Activated T-helper 1 cell treated with anti-CD3 and anti-CD28 coated beads, Interleukin-12 subunit alpha, Interleukin-12 subunit beta, Interleukin-2, Interleukin-4 antibody, amounts not matched to agents 30 ng/mL and 10 ng/mL and 1 ng/mL, durations not matched to agents 14 hours and 24 hours and 36 hours (primary cell): ENCODE results near the gene SLC25A2. TPM values are rescaled to one million over a fixed set of nuclear protein-coding genes. Genes with fewer than 3 reads are reported as not detected.
"Not testable (repeated sequence)": the region's sequence is repeated elsewhere in the genome, so short reads cannot be mapped to it uniquely, and the experiment has no call there.

ENCODE experiments used
- DNase-seq: peaks from one replicate; pipeline ENCODE4 v3.0.0; 2021; ENCODE audit warnings: low spot score
- H3K27ac Mint-ChIP-seq: one replicate; pipeline ENCODE4 v1.8.0; 2021; ENCODE audit warnings: mild to moderate bottlenecking, mixed read lengths
- H3K27me3 Mint-ChIP-seq: one replicate; pipeline ENCODE4 v1.8.0; 2022; ENCODE audit warnings: mild to moderate bottlenecking, moderate library complexity, mixed read lengths; ENCODE audit not compliant: insufficient read depth
- H3K36me3 Mint-ChIP-seq: one replicate; pipeline ENCODE4 v1.8.0; 2021; ENCODE audit warnings: low read depth, mixed read lengths
- H3K4me1 Mint-ChIP-seq: one replicate; pipeline ENCODE4 v1.8.0; 2021; ENCODE audit warnings: low read depth, mixed read lengths
- H3K4me3 Mint-ChIP-seq: one replicate; pipeline ENCODE4 v1.8.0; 2021; ENCODE audit warnings: mild to moderate bottlenecking, moderate library complexity, mixed read lengths
- H3K9me3 Mint-ChIP-seq: one replicate; pipeline ENCODE4 v1.8.0; 2021; ENCODE audit warnings: mixed read lengths
- intact Hi-C: fragments of 100-400 bp; cut with micrococcal nuclease; formaldehyde crosslinking; loops from one replicate; pipeline ENCODE4 v1.15.1; 2024
- total RNA-seq: library from RNA; stranded (reverse); gene quantifications from 2 replicates; pipeline ENCODE4 v1.2.3, GENCODE V29; 2022

The SLC25A2 gene
- total RNA-seq, 1 donor from 2014 or later: 0.57 TPM

DNA sequence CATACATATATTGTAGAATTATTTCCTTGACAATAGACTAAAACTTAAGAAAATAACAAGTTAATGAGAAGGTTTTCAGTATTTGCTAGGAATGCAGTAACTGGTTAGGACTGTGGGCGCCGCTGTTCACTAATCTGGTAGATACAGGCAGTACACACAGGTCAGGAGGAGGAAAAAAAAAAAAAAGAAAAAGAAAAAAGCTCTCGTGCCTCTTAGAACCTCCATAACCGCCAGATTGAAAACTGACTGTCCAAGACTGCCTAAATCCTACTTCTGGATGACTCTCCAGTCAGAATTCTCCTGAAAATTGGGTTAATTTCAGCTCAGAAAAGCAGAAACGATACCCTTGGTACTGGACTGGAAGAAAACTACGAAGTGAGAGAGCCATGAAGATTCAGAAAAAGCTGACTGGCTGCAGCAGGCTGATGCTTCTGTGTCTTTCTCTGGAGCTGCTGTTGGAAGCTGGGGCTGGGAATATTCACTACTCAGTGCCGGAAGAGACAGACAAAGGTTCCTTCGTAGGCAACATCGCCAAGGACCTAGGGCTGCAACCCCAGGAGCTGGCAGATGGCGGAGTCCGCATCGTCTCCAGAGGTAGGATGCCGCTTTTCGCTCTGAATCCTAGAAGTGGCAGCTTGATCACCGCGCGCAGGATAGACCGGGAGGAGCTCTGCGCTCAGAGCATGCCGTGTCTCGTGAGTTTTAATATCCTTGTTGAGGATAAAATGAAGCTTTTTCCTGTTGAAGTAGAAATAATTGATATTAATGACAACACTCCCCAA, 26.6 kb upstream of the SLC25A2 start, which contains the start of gene PCDHGA1:
Gene PCDHGA1 (plus strand): TSS at position 216 of the 782 bp plus-strand sequence.
- peak within 1 kb of the TSS; percentile 22 for H3K4me3 Mint-ChIP-seq
- H3K27ac Mint-ChIP-seq: no peak within 1 kb of the TSS
- peaks cover 11% of the 10 kb centered on the region for H3K4me1 Mint-ChIP-seq
- peaks cover 23% of the 10 kb centered on the region for H3K27me3 Mint-ChIP-seq
- no peak for DNase-seq
- peaks cover 6% of the 10 kb centered on the region for H3K36me3 Mint-ChIP-seq
- peaks cover 25% of the 10 kb centered on the region for H3K9me3 Mint-ChIP-seq
- intact Hi-C loops: no loop called here

DNA sequence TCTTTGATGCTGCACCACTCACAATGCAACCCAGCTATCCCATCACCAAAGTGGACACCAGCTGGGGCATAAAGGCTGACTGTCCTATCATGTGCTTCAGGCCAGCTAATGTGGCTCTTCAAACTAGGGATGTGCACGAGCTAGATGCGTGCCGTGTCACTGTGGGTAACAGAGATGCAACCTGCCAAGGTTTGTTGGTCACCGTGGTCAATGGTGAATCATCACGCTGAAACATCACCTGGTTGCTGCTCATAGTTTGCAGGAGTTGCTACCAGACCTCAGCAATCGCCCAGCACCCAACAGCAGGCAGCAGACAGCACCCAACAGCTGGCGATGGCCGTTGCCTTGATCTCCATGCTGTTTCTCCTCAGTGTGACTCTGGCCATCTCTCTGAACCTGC, 24.4 kb upstream of the SLC25A2 start:
- intact Hi-C loops: loop anchor here (10.0 kb wide), 1 partner anchor 1213 kb away; the partner anchor contains the start of gene PURA
- Mint-ChIP-seq H3K27ac (no peak overlapping the region), H3K4me1 (peaks cover 11% of the 10 kb centered on the region), H3K36me3 (peaks cover 4% of the 10 kb centered on the region), H3K27me3 (peaks cover 12% of the 10 kb centered on the region), H3K4me3 (no peak overlapping the region), H3K9me3 (peaks cover 14% of the 10 kb centered on the region)
- no peak for DNase-seq

DNA sequence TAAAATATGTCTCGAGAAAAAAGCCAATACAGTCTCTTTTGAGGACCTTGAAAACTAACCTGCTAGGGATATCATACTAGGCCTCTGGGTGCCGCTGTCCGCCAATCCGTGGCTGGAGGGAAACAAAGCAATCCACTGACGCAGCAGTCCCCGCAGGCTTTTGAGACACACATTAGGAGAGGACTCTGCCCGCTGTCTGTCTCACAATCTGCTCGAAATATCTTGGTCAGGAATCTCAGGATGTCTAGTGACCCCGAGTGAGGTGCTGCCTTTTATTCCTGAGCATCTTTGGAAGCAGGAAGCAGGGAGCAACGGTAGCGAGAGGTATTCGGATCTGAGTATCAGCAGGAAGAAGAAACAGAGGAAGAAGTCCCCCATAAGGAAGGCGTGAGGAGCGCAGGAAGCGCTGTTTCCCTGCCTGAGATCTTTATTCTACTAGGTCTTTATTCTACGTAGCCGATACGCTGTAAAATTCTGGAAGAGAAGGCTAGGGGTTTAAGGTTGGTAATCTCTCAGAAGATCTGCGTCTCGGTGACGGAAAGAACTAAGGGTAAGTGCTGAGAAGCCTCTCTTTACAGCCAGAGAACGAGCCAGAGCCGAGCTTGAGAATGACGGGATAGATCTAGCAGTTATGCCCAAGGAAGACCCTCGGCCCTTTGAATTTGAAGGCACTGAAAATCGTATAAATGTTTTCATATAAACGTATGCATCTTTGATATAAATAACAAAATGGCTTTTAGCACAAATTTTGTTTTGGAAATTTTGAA, 22.4 kb upstream of the SLC25A2 start:
- Mint-ChIP-seq H3K4me3 (peak overlapping the region; percentile 98), H3K27me3 (peaks cover 12% of the 10 kb centered on the region), H3K27ac (peak overlapping the region; percentile 83), H3K9me3 (peaks cover 18% of the 10 kb centered on the region), H3K36me3 (peaks cover 10% of the 10 kb centered on the region), H3K4me1 (peaks cover 16% of the 10 kb centered on the region)
- DNase-seq: peak; percentile 59
- intact Hi-C loops: loop anchor here (1.0 to 10.0 kb wide), 5 partner anchors 87 to 1211 kb away; partner anchors contain the start of genes PCDHGA10 and PURA

- no peak for DNase-seq
- Mint-ChIP-seq H3K4me1 (peaks cover 42% of the 10 kb centered on the region), H3K4me3 (peak overlapping the region; percentile 51), H3K27me3 (no peaks in the 10 kb centered on the region), H3K36me3 (peaks cover 41% of the 10 kb centered on the region), H3K27ac (no peak overlapping the region), H3K9me3 (peaks cover 47% of the 10 kb centered on the region)
- intact Hi-C loops: loop anchor here (5.0 to 10.0 kb wide), 2 partner anchors 315 to 1207 kb away; partner anchors contain the start of genes HDAC3, PURA and RELL2
Measured at GRCh38 chr5:141322261-141322660, 18.4 kb upstream of the SLC25A2 start.

DNA sequence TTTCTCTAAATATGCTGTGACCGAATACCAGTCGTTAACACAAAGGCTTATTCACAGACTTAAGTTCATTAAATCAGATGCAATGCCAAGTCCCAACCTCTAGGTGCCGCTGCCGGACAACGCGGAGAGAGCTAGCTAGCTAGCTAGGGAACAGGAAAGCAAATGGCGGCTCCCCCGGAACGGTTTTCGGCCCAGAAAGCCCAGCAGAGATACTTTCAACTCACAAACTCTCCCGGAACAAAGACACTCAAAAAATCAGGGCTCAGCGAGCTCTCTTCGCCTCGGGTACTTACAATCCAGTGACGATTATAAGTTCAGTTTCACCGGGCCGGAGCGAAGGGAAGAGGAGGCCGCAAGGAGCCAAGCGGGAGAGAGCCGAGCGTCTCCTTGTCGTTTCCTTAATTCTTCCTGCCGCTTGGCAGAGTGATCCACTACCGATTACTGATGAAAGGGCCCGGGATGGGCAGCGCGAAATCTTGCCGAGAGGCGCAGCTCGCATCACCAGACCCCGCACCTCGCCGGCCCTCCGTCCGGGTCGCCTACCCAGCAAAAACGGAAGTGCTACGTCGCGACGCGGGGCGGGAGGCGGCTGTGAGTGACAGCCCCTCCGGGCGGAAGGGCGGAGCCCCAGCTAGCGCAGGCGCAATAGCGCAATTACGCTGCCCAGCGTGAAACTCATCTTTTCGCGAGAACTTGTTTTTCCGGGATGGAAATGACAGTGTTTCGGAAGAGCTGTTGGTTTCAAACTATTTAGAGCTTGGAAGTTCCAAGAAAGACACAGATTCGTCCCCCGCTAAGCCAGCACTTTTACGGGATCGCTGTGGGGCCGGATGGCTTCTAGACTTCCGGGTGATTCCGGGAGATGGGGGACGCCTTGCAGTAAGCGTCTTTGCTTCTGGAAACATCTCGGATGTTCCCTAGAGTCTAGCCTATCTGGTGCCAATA, 16.6 kb upstream of the SLC25A2 start, which contains the start of gene TAF7:
Gene TAF7 (minus strand): TSS at position 560 of the 945 bp plus-strand sequence. CDS start 740 bp downstream, outside the sequence.
- intact Hi-C loops: loop anchor here (1.0 to 10.0 kb wide), 6 partner anchors 62 to 1206 kb away; partner anchors contain the start of genes ANKHD1, HDAC3, PURA and RELL2
- Mint-ChIP-seq H3K9me3 (peaks cover 50% of the 10 kb centered on the region), H3K27ac (peak within 1 kb of the TSS; percentile 98), H3K4me3 (peak within 1 kb of the TSS; percentile 94), H3K4me1 (peaks cover 31% of the 10 kb centered on the region), H3K27me3 (no peaks in the 10 kb centered on the region), H3K36me3 (peaks cover 40% of the 10 kb centered on the region)
- peak; percentile 91 for DNase-seq

DNA sequence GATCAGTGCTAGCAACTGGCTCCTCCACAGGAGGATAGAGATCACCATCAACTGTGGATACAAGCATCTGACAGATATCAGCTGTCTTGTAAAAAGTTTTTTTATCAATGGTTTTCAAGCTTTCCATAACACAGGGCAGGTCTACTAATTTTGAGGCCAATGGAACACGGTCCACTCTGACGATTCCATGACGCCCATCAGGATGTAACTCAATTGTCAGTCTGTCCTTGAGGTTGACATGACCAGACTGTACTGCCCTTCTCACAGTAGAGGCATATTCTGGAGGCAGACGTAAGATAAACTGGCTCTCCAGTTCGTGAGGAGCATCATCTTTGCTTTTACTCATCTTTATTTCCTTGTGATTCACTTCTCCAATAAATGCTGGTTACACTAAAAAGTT, 15.8 kb upstream of the SLC25A2 start:
- H3K4me3 Mint-ChIP-seq: peak overlapping the region; percentile 94
- DNase-seq: no peak
- H3K4me1 Mint-ChIP-seq: peaks cover 31% of the 10 kb centered on the region
- peaks cover 48% of the 10 kb centered on the region for H3K36me3 Mint-ChIP-seq
- H3K27me3 Mint-ChIP-seq: no peaks in the 10 kb centered on the region
- H3K27ac Mint-ChIP-seq: peak overlapping the region; percentile 98
- intact Hi-C loops: loop anchor here (1.0 to 10.0 kb wide), 6 partner anchors 61 to 1205 kb away; partner anchors contain the start of genes ANKHD1, HDAC3, PURA and RELL2
- peaks cover 58% of the 10 kb centered on the region for H3K9me3 Mint-ChIP-seq

DNA sequence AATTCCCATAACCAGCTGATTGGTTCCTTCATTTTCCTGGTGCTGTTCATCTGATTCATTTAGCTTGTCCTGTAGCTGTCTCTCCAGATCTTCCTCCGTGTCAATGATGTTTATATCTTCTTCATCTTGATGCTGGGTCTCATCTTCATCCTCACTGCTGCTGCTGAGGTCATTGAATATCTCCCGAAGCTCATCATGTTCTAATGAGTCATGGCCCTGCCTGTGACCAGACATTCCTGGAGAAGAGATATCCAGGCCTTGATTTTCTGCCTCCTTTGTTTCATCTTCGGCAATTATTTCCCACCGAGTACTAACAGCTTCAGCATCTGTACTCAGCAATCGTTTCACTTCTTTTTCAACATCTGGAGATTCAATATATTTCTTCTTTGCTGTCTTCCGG, 15.4 kb upstream of the SLC25A2 start:
- no peak for DNase-seq
- peaks cover 50% of the 10 kb centered on the region for H3K36me3 Mint-ChIP-seq
- H3K4me1 Mint-ChIP-seq: peaks cover 31% of the 10 kb centered on the region
- H3K4me3 Mint-ChIP-seq: peak overlapping the region; percentile 94
- H3K27ac Mint-ChIP-seq: no peak overlapping the region
- H3K9me3 Mint-ChIP-seq: peaks cover 63% of the 10 kb centered on the region
- intact Hi-C loops: no loop called here
- no peaks in the 10 kb centered on the region for H3K27me3 Mint-ChIP-seq

DNA sequence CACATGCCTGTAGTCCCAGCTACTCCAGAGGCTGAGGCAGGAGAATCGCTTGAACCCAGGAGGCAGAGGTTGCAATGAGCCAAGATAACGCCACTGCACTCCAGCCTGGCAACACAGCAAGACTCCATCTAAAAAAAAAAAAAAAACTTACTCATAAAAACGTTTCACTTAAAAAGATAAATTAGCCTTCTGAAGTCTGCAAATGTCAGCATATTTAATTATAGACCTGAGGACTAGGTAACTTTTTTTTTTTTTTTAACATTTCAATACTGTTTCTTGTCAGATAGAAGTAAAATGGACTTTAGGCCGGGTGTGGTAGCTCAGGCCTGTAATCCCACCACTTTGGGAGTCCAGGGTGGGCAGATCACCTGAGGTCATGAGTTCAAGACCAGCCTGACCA, 13.1 kb upstream of the SLC25A2 start:
- H3K27ac Mint-ChIP-seq, DNase-seq, H3K27me3 Mint-ChIP-seq, H3K4me3 Mint-ChIP-seq, intact Hi-C loops: not testable (repeated sequence)
- Mint-ChIP-seq H3K36me3 (peaks cover 52% of the 10 kb centered on the region), H3K4me1 (peaks cover 31% of the 10 kb centered on the region), H3K9me3 (peaks cover 72% of the 10 kb centered on the region)

GRCh38 chr5:141313711-141314110, 9.9 kb upstream of the SLC25A2 start:
- no peaks in the 10 kb centered on the region for H3K27me3 Mint-ChIP-seq
- peaks cover 27% of the 10 kb centered on the region for H3K36me3 Mint-ChIP-seq
- H3K9me3 Mint-ChIP-seq: peaks cover 70% of the 10 kb centered on the region
- no peak overlapping the region for H3K27ac Mint-ChIP-seq
- intact Hi-C loops: no loop called here
- H3K4me1 Mint-ChIP-seq: peaks cover 7% of the 10 kb centered on the region
- DNase-seq: no peak
- no peak overlapping the region for H3K4me3 Mint-ChIP-seq

DNA sequence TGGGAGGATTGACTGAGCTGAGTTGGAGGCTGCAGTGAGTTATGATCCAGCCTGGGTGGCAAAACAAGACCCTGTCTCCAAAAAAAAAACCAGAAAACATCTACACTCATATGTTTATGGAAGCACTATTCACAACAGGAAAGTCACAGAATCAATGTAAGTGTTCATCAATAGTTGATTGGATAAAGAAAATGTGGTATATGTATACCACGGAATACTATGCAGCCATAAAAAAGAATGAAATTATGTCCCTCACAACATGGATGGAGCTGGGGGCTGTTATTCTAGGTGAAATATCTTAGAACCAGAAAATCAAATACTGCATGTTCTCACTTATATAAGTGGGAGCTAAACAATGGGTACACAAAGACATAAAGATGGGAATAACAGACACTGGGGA, 2.8 kb upstream of the SLC25A2 start:
- DNase-seq: no peak
- Mint-ChIP-seq H3K4me3 (no peak overlapping the region), H3K36me3 (peaks cover 1% of the 10 kb centered on the region), H3K4me1 (no peaks in the 10 kb centered on the region), H3K27me3 (no peaks in the 10 kb centered on the region), H3K9me3 (peaks cover 73% of the 10 kb centered on the region), H3K27ac (no peak overlapping the region)
- intact Hi-C loops: no loop called here

- DNase-seq: no peak
- Mint-ChIP-seq H3K27ac (no peak overlapping the region), H3K9me3 (peaks cover 71% of the 10 kb centered on the region), H3K27me3 (no peaks in the 10 kb centered on the region), H3K4me1 (no peaks in the 10 kb centered on the region), H3K36me3 (peaks cover 2% of the 10 kb centered on the region), H3K4me3 (no peak overlapping the region)
- intact Hi-C loops: no loop called here
Measured at GRCh38 chr5:141298376-141298775, 5.5 kb downstream of the SLC25A2 start.

DNA sequence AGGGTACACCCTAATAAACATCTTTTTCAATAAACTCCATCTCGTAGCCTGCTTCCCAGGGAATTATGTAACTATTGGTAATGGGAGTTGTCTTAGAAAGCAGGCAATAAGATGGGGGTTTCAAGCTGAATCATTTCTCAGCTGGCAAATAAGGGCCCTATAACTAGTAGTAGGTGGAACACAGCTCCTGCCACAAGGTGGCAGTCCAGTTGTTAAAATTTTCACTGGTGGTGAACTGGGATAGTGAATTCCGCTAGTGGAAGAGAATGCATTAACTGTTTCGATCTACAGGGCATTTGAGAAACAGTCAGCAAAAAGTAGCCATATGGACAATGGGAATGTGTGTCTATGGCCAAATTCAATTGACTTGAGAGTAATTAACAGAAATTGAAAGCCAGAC, 30.9 kb downstream of the SLC25A2 start:
- Mint-ChIP-seq H3K27ac (no peak overlapping the region), H3K36me3 (no peaks in the 10 kb centered on the region), H3K27me3 (no peaks in the 10 kb centered on the region), H3K4me3 (no peak overlapping the region), H3K4me1 (no peaks in the 10 kb centered on the region), H3K9me3 (peaks cover 59% of the 10 kb centered on the region)
- DNase-seq: no peak
- intact Hi-C loops: no loop called here
